Thyroid gland (tissue), 4 donors: ENCODE measurements around the gene CDCA4. TPM values are rescaled to one million over a fixed set of nuclear protein-coding genes. Genes with fewer than 3 reads are reported as not detected.
A peak's percentile ranks its signal among the peaks of the same experiment; 100 is the strongest.

Experiments used
- DNase-seq, 2 donors: peaks; one replicate each; pipeline ENCODE4 v3.0.0-alpha.2; 2019
- H3K27ac ChIP-seq, 3 donors: fragments of 200-600 bp; sonication (generic); 1 replicate in 2 of 3; 2 replicates in 1 of 3; pipeline ENCODE4 v1.5.1; 2016 to 2019; ENCODE audit warnings: mild to moderate bottlenecking in 1 of 3, moderate library complexity in 1 of 3
- H3K27me3 ChIP-seq: fragments of 200-600 bp; sonication (generic); one replicate; pipeline ENCODE4 v1.5.1; 2019
- H3K36me3 ChIP-seq, 2 donors: fragments of 200-600 bp; sonication (generic); one replicate each; pipeline ENCODE4 v1.5.1; 2016 to 2019
- H3K4me1 ChIP-seq, 2 donors: fragments of 200-600 bp; sonication (generic); one replicate each; pipeline ENCODE4 v1.5.1; 2017 to 2019
- H3K4me3 ChIP-seq, 3 donors: fragments of 200-600 bp; sonication (generic); replicated peaks in 1 of 3; 1 replicate in 2 of 3; 2 replicates in 1 of 3; pipeline ENCODE4 v1.5.1; 2016; ENCODE audit warnings: mild to moderate bottlenecking in 1 of 3
- H3K9me3 ChIP-seq: fragments of 200-600 bp; sonication (generic); one replicate; pipeline ENCODE4 v1.5.1; 2017
- CTCF ChIP-seq, 6 experiments: fragments of 200-600 bp in 3 of 6; fragments of 450-650 bp in 3 of 6; sonication (generic) in 3 of 6; IDR thresholded peaks; one replicate each; pipeline ENCODE4 v1.5.1; 2016 to 2019; ENCODE audit warnings: antibody characterized with exemption in 6 of 6, mild to moderate bottlenecking in 2 of 6, inconsistent platforms in 1 of 6, moderate library complexity in 1 of 6
- POLR2A ChIP-seq, 2 donors: fragments of 450-650 bp; IDR thresholded peaks; one replicate each; pipeline ENCODE4 v1.6.1; 2017; ENCODE audit warnings: antibody characterized with exemption in 2 of 2, mild to moderate bottlenecking in 2 of 2, moderate library complexity in 1 of 2
- WGBS, 2 donors: methylation state at CpG; one replicate each; pipeline ENCODE4 v1.1.5; 2017; 5-methylcytosine and 5-hydroxymethylcytosine counted together
- intact Hi-C: fragments of 100-400 bp; cut with DNase I; formaldehyde crosslinking; loops from one replicate; pipeline ENCODE4 v1.15.1; 2023
- total RNA-seq, 4 donors: library from RNA; depleted of rRNA; stranded (reverse); fragments of >200 nt; gene quantifications; one replicate each; pipeline ENCODE4 v1.2.3, GENCODE V29; 2016

CDCA4 gene
- total RNA-seq, 4 donors from 2014 or later: 5.8 to 8.1 (median 7.3) TPM

- no peaks in the 10 kb centered on the region for H3K9me3 ChIP-seq
- TF ChIP-seq POLR2A (IDR thresholded peaks at IDR 0.05) (peak in 1 of 2 donors; percentile 76), CTCF (IDR thresholded peaks at IDR 0.05) (no peak)
- H3K4me1 ChIP-seq: peaks cover 8 to 14% of the 10 kb centered on the region in 2 donors
- H3K27me3 ChIP-seq: no peaks in the 10 kb centered on the region
- intact Hi-C loops: no loop called here
- peak within 1 kb of the TSS; percentile 68 to 92 (median 87) for H3K4me3 ChIP-seq
- peak; percentile 89 for DNase-seq
- H3K27ac ChIP-seq: peak within 1 kb of the TSS; percentile 70 to 75 (median 73)
- 2 to 3% methylated on average over 20 to 41 of the region's 77 CpGs for WGBS, 2 donors
- H3K36me3 ChIP-seq: no peaks in the 10 kb centered on the region
Measured at GRCh38 chr14:104985675-104986486, 35.0 kb downstream of the CDCA4 start, which contains the start of gene CLBA1. TSS of gene CLBA1 (plus strand) at chr14:104985788. CDS start at chr14:104986432, 644 bp downstream.

- WGBS, 2 donors: 91 to 94% methylated on average over 10 to 14 of the region's 15 CpGs
- DNase-seq: no peak
- Histone ChIP-seq H3K36me3 (no peaks in the 10 kb centered on the region), H3K27ac (no peak overlapping the region), H3K27me3 (no peaks in the 10 kb centered on the region), H3K4me3 (no peak overlapping the region), H3K9me3 (no peaks in the 10 kb centered on the region), H3K4me1 (peaks cover 8 to 30% of the 10 kb centered on the region in 2 donors)
- intact Hi-C loops: no loop called here
- TF ChIP-seq CTCF (IDR thresholded peaks at IDR 0.05) (no peak), POLR2A (IDR thresholded peaks at IDR 0.05) (no peak)
Measured at GRCh38 chr14:104984056-104984894, 36.6 kb downstream of the CDCA4 start.

GRCh38 chr14:104983231-104983721, 37.6 kb downstream of the CDCA4 start:
- intact Hi-C loops: loop anchor here (2.0 kb wide), 1 partner anchor 40 kb away; no protein-coding TSS in a partner anchor
- Histone ChIP-seq H3K27me3 (no peaks in the 10 kb centered on the region), H3K4me1 (peaks cover 8 to 39% of the 10 kb centered on the region in 2 donors), H3K9me3 (no peaks in the 10 kb centered on the region), H3K36me3 (no peaks in the 10 kb centered on the region), H3K4me3 (no peak overlapping the region), H3K27ac (no peak overlapping the region)
- TF ChIP-seq CTCF (IDR thresholded peaks at IDR 0.05) (no peak), POLR2A (IDR thresholded peaks at IDR 0.05) (no peak)
- WGBS, 2 donors: 77 to 79% methylated on average over 7 of the region's 12 CpGs
- DNase-seq: no peak

- DNase-seq: no peak
- intact Hi-C loops: loop anchor here (2.0 kb wide), 1 partner anchor 40 kb away; no protein-coding TSS in a partner anchor
- H3K4me1 ChIP-seq: peaks cover 9 to 43% of the 10 kb centered on the region in 2 donors
Measured at GRCh38 chr14:104982548-104983230, 38.2 kb downstream of the CDCA4 start.

More at GRCh38 chr14:104982548-104983230, 38.2 kb downstream of the CDCA4 start:
- no peaks in the 10 kb centered on the region for H3K9me3 ChIP-seq
- TF ChIP-seq POLR2A (IDR thresholded peaks at IDR 0.05) (no peak), CTCF (IDR thresholded peaks at IDR 0.05) (no peak)
- H3K27ac ChIP-seq: no peak overlapping the region
- no peak overlapping the region for H3K4me3 ChIP-seq
- H3K27me3 ChIP-seq: no peaks in the 10 kb centered on the region
- 47 to 86% methylated on average over 6 to 9 of the region's 10 CpGs for WGBS, 2 donors
- no peaks in the 10 kb centered on the region for H3K36me3 ChIP-seq
